ENCODE results near the gene TRIM27.
"Not testable (repeated sequence)": the region's sequence is repeated elsewhere in the genome, so short reads cannot be mapped to it uniquely, and the experiment has no call there.

TRIM27 gene

DNA sequence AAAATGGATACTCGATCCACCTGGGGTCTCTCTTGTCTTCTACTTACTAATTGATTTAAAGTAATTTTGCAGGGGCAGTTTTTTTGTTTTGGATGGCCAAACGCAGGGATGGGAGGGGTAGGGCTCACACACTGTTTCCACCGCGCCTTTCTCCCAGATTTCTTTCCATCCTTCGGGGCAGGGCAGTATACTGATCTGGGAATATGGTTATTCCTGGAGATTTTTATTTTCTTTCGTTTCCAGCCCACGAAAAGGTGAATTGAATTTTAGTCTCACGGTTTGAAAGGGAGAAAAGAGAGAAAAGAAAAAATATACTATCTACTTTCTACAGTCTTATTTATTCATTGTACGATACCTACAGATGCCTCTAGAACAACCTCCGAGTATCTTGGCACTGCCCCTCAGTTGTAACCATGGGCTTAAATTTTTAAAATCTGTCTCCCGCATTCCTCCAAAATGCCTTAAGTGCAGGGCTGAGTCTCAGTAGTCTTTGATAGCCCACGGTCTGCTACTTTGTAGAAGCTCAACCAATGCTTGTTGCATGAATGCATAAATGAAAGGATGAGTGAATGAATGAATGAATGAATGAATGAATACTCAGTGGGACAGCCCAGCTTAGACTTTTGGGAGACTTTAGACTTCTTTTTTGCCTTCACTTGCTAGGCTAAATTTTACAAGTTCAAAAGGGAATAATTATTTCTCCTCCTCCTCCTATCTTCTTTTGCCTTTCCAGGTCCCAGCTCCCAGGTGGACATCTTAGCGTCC lies 18.1 kb upstream of the TRIM27 start:
- no peak for DNase-seq (ENCODE audit: low spot score)

- peak; percentile 87 for DNase-seq (ENCODE audit: low spot score)
Measured at GRCh38 chr6:28940858-28941683, 17.3 kb upstream of the TRIM27 start.

- peak; percentile 41 for DNase-seq (ENCODE audit: low spot score)
Measured at GRCh38 chr6:28940294-28940857, 16.6 kb upstream of the TRIM27 start.

DNA sequence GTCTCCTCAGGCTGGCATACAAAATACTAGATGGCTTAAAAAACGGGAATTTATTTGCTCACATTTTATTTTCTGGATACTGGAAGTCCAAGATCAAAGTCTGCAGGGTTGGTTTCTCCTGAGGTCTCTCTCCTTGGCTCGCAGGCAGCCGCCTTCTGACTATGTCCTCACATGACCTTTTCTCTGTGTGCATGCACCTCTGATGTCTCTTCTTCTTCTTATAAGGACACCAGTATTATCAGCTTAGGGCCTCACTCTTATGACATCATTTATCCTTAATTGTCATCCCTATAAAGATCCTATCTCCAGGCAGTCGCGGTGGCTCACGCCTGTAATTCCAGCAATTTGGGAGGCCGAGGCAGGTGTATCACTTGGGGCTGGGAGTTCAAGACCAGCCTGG lies 9.3 kb upstream of the TRIM27 start:
- no peak for DNase-seq (ENCODE audit: low spot score)

DNA sequence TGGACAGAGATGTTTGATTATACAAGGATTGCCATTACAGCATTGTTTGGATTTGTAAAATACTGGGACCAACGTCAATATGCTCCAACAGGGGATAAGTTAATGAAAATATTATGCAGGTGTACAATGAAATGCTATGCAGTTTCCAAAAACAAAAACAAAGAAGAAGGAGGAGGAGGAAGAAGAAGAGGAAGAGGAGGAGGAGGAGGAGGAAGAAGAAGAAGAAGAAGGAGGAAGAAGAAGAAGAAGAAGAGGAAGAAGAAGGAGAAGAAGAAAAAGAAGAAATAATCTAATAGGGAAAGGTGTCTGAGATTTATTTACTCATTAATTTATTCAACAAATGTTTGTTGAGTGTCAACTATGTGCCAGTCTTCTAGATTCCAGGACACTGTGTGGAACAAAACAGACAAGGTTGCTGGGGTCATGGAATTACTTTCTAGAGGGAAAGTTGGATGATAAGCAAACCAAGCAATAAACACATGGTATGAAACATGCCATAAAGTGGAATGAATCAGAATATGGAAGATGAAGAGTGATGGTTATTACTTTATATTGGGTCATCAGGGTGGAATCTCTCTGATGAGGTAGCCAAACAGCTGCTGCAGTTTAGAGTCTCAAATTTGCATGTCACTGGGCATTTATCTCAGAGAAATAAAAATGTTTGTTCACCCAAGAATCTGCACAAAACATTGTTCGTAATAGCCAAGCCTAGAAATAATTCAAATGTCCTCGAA lies 6.3 kb upstream of the TRIM27 start:
- DNase-seq (ENCODE audit: low spot score), result no peak

DNA sequence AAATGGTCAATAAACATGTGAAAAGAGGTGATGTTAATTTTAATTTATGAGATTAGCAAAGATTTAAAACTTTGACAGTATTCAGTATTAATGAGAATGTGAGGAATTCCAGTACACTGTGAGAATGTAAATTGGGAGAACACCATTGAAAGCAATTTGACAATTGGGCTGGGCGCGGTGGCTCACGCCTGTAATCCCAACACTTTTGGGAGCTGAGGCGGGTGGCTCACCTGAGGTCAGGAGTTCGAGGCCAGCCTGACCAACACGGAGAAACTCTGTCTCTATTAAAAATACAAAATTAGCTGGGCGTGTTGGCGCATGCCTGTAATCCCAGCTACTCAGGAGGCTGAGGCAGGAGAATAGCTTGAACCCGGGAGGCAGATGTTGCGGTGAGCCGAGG lies 5.6 kb upstream of the TRIM27 start:
- not testable (repeated sequence) for DNase-seq (ENCODE audit: low spot score)

GRCh38 chr6:28927846-28928245 lies 4.1 kb upstream of the TRIM27 start:
- DNase-seq (ENCODE audit: low spot score), result no peak

DNA sequence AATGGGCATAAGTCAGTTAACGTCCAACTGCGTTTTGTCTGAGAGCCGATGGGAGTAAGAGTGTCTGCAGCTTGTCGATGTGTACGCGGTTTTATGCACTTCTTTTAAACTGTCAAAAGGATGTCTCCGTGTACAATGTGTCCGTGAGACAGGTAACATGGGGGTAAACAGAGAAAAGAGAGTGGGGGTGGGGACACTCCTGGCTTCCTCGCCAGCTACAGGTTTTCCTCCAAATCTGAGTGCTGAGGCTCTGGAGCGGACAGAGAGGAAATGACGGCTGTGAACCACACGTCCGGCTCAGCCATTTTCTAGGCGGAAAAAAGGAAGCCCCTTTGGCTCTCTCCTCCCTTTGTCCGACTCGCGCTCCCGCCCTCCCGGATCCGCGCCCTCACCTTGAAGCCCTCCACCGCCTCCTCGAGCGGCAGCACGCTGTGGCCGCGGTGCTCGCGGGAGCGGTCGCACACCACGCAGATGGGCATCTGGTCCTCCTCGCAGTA lies 916 bp downstream of the TRIM27 start:
- DNase-seq (ENCODE audit: low spot score), result peak; percentile 18

GRCh38 chr6:28922004-28922820 lies 1.6 kb downstream of the TRIM27 start:
- no peak for DNase-seq (ENCODE audit: low spot score)

GRCh38 chr6:28920281-28920680 lies 3.5 kb downstream of the TRIM27 start:
- DNase-seq (ENCODE audit: low spot score), result no peak

- DNase-seq (ENCODE audit: low spot score), result no peak
Measured at GRCh38 chr6:28914941-28915340, 8.8 kb downstream of the TRIM27 start.

- no peak for DNase-seq (ENCODE audit: low spot score)
Measured at GRCh38 chr6:28910901-28911690, 12.7 kb downstream of the TRIM27 start.

DNA sequence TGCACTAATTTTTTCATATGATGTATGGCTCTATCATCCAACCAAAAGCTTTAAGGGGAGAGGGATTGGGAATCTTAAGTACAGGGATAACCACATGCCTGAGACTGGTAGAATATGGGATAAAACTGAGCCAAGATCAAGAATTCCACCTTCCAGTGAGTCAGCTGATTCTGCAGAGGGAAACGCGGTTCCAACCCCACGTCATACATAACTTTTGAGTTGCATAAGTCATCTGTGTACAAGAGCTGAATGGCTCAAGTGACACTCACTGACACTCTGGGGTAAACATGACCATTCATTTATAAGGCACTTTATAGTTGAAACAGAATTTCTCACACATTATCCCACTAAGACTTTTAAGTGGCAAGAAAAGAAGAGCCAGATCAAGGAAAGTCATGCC lies 16.4 kb downstream of the TRIM27 start:
- no peak for DNase-seq (ENCODE audit: low spot score)

- no peak for DNase-seq (ENCODE audit: low spot score)
Measured at GRCh38 chr6:28906669-28907068, 17.1 kb downstream of the TRIM27 start.

DNA sequence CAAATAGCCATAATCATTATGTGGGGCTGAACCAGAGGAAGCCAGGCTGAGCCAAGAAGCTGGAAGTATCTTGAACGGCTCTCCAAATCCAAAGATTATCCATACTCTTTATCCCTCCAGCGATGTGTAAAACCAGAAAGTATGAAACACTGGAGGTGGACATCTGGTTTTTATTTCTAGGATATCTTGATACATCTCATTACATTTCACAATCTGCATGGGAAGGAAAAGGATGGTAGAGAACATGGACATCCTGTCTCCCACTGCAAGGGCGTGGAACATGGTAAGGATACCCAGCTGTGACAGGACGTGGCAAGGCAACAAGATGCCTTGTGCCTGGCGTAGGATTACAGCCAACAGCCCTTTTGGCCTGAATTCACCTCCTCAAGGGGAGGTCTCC lies 20.1 kb downstream of the TRIM27 start:
- DNase-seq (ENCODE audit: low spot score), result no peak

DNA sequence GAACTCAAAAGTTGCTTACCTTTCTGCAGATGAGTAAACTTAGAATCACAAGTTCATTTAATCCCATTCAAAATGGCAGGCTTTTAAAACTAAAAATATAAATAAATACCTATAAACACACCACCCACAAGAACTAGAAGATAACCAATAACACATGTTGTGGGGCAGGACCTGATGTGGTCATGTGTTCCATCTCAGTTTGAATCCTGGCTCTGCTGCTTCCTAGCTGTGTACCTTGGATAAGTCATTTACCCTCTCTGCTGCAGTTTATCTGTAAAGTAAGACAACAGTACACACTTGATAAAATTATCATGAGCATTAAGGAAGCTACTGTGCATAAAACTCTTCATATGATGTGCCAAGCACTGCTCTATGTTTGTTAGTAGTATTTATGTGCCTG lies 22.0 kb downstream of the TRIM27 start:
- no peak for DNase-seq (ENCODE audit: low spot score)

- DNase-seq (ENCODE audit: low spot score), result no peak
Measured at GRCh38 chr6:28900577-28901256, 23.1 kb downstream of the TRIM27 start.

DNA sequence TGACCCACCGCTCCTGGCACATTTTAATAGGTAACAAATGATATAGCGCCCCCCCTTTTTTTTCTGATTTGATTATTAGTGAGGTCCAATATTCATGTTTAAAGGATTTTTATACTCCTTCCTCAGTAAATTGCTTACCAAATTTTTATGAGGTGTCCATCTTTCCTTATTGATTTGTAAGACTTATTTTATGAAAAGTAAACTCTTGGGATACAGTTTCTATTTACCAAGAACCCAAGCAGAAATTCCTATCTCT lies 25.1 kb downstream of the TRIM27 start:
- no peak for DNase-seq (ENCODE audit: low spot score)

DNA sequence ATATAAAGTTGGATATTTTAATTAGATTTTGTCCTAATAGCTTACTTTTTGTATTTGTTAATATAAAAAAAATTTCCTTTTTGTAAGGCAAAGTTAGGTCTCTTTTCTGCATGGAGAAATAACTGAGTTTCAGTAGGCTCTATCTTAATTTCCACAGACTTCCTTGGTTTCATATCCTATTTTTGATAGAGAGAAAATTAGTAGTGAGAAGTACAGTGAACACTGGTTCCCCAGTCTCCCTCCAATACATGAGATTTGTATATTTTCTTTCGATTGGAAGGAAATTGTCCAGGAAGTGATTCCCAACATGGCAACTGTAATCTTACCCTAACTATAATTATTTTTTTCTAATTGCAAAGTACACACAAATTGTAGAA lies 26.4 kb downstream of the TRIM27 start:
- no peak for DNase-seq (ENCODE audit: low spot score)

Data from putamen (tissue), 1 donor.